ENCODE data around the gene FOXO4.

DNA sequence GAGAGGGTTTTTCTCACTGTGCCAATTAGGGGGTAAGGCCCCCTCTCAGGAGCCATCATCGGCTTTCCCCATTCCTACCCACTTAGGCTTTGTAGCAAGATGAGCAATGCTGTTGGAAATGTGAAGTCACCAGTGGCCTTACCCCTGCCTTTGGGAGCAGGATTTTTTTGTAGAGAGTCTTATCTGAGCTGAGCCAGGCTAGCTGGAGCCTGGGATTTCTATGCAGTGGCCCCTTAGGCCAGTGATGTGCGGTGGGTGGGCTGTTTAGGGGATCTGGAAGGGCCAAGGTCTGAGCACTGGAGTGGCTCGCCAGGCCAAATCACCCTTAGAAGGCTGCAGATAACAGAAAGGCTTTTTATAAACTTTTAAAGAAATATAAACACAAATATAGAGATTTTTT is 6.6 kb downstream of the FOXO4 start:
- TF ChIP-seq BHLHE40 (IDR thresholded peaks at IDR 0.05; ENCODE audit: borderline replicate concordance) (no peak), ELF4 (IDR thresholded peaks at IDR 0.05) (no peak)
